HCT116 (cell line): ENCODE measurements around the gene ARSB. TPM values are rescaled to one million over a fixed set of nuclear protein-coding genes. Genes with fewer than 3 reads are reported as not detected.

Experiments
- ATAC-seq: fragments of 200-7000 bp; cut with Tn5 transposase; 2 replicates; pipeline ENCODE4 v1.9.1; 2020; ENCODE audit warnings: mild to moderate bottlenecking, moderate library complexity
- BruUV-seq: library from RNA; stranded (reverse); fragments of 400-500 nt; replicated peaks from 2 replicates; lab custom pipeline; 2021; lab: Mats Ljungman, UMichigan
- CTCF ChIA-PET: fragments of 300-600 bp; sonication (Branson Sonifier 250); formaldehyde crosslinking; loops from one replicate; lab custom pipeline; 2021; ENCODE audit warnings: antibody characterized with exemption; lab: Charles Lee
- POLR2A ChIA-PET: fragments of 300-600, 350-600 bp; sonication (Branson Sonifier 250); formaldehyde crosslinking; loops from one replicate; lab custom pipeline; 2021; ENCODE audit warnings: antibody characterized with exemption; lab: Charles Lee
- RAD21 ChIA-PET, 2 experiments: fragments of 300-600 bp; sonication (Branson Sonifier 250); formaldehyde crosslinking; loops; one replicate each; lab custom pipeline; 2023; ENCODE audit warnings: low total read pairs in 2 of 2; ENCODE audit not compliant: uncharacterized antibody in 2 of 2, unreplicated experiment in 2 of 2, low non-redundant PET in 1 of 2; lab: Charles Lee
- DNase-seq: peaks from one replicate; pipeline ENCODE4 v3.0.0-alpha.2; 2010; ENCODE audit warnings: low read depth, low spot score
- H2AFZ ChIP-seq: fragments of 200-600 bp; shearing (Covaris generic), sonication (generic); 2 replicates; pipeline ENCODE4 v1.6.1; 2017; ENCODE audit warnings: low read depth, mixed run types, mixed read lengths, antibody characterized with exemption, low read length; ENCODE audit not compliant: poor library complexity, severe bottlenecking
- H3K27ac ChIP-seq: 2 replicates; pipeline ENCODE4 v1.5.1; 2012; ENCODE audit warnings: low read depth, low read length
- H3K27me3 ChIP-seq: fragments of 200-600 bp; sonication (generic); 2 replicates; pipeline ENCODE4 v1.6.1; 2016; ENCODE audit warnings: mixed run types, low read length, mixed read lengths; ENCODE audit not compliant: insufficient read depth
- H3K36me3 ChIP-seq, 2 experiments: fragments of 200-500 bp in 1 of 2; fragments of 200-600 bp in 1 of 2; sonication (Bioruptor generic) in 1 of 2; sonication (generic) in 1 of 2; 2 replicates each; pipeline versions ENCODE4 v1.5.1 to v1.6.1; 2014 to 2016; ENCODE audit warnings: low read length in 2 of 2, inconsistent platforms in 1 of 2, mixed read lengths in 1 of 2, mixed run types in 1 of 2; ENCODE audit not compliant: insufficient read depth in 2 of 2, control insufficient read depth in 1 of 2
- H3K4me1 ChIP-seq, 2 experiments: fragments of 200-600 bp in 1 of 2; sonication (generic) in 1 of 2; 2 replicates each; pipeline versions ENCODE4 v1.5.1 to v1.6.1; 2012 to 2017; ENCODE audit warnings: low read length in 2 of 2, inconsistent platforms in 1 of 2, mild to moderate bottlenecking in 1 of 2, mixed read lengths in 1 of 2, mixed run types in 1 of 2, moderate library complexity in 1 of 2; ENCODE audit not compliant: insufficient read depth in 2 of 2, control insufficient read depth in 1 of 2
- H3K4me2 ChIP-seq: fragments of 200-600 bp; sonication (generic); 2 replicates; pipeline ENCODE4 v1.6.1; 2017; ENCODE audit warnings: mixed run types, low read length, mixed read lengths
- H3K4me3 ChIP-seq, 2 experiments: fragments of 200-600 bp in 1 of 2; sonication (generic) in 1 of 2; replicated peaks in 1 of 2; 2 replicates each; pipeline ENCODE4 v1.5.1; 2011 to 2016; ENCODE audit warnings: low read length in 2 of 2, control low read depth in 1 of 2, low read depth in 1 of 2, mild to moderate bottlenecking in 1 of 2, mixed read lengths in 1 of 2, mixed run types in 1 of 2
- H3K79me2 ChIP-seq: fragments of 200-600 bp; sonication (generic); 2 replicates; pipeline ENCODE4 v1.6.1; 2017; ENCODE audit warnings: mild to moderate bottlenecking, mixed run types, low read length, moderate library complexity, mixed read lengths; ENCODE audit not compliant: insufficient read depth
- H3K9ac ChIP-seq: fragments of 200-600 bp; sonication (generic); 2 replicates; pipeline ENCODE4 v1.6.1; 2016; ENCODE audit warnings: low read length, mixed read lengths
- H3K9me2 ChIP-seq: fragments of 200-600 bp; sonication (generic), shearing (Covaris generic); 2 replicates; pipeline ENCODE4 v1.6.1; 2017; ENCODE audit warnings: mixed run types, mild to moderate bottlenecking, moderate library complexity; ENCODE audit not compliant: insufficient read depth
- H3K9me3 ChIP-seq, 2 experiments: fragments of 200-500 bp in 1 of 2; fragments of 200-600 bp in 1 of 2; sonication (Bioruptor generic) in 1 of 2; sonication (generic) in 1 of 2; 2 replicates each; pipeline ENCODE4 v1.6.1; 2014 to 2017; ENCODE audit warnings: low read length in 2 of 2, mixed read lengths in 2 of 2, inconsistent platforms in 1 of 2, low read depth in 1 of 2, mild to moderate bottlenecking in 1 of 2, mixed run types in 1 of 2, moderate library complexity in 1 of 2; ENCODE audit not compliant: control insufficient read depth in 1 of 2, insufficient read depth in 1 of 2
- H4K20me1 ChIP-seq: fragments of 200-600 bp; sonication (generic), shearing (Covaris generic); 2 replicates; pipeline ENCODE4 v1.6.1; 2017; ENCODE audit warnings: mixed run types, mild to moderate bottlenecking, moderate library complexity; ENCODE audit not compliant: insufficient read depth
- ATF3 ChIP-seq: IDR thresholded peaks from 2 replicates; pipeline ENCODE4 v1.6.1; 2012
- CEBPB ChIP-seq: IDR thresholded peaks from 2 replicates; pipeline ENCODE4 v1.6.1; 2012; ENCODE audit warnings: low read depth
- CTCF ChIP-seq, 3 experiments: fragments of 200-600 bp in 1 of 3; sonication (generic) in 1 of 3; IDR thresholded peaks in 2 of 3; conservative IDR thresholded peaks in 1 of 3; 2 replicates each; pipeline ENCODE4 v1.5.1; 2012 to 2017; ENCODE audit warnings: low read depth in 2 of 3, low read length in 2 of 3, antibody characterized with exemption in 1 of 3, borderline replicate concordance in 1 of 3, control low read depth in 1 of 3, mild to moderate bottlenecking in 1 of 3, mixed read lengths in 1 of 3, mixed run types in 1 of 3, moderate library complexity in 1 of 3; ENCODE audit not compliant: insufficient read depth in 1 of 3
- EGR1 ChIP-seq: IDR thresholded peaks from 2 replicates; pipeline ENCODE4 v1.6.1; 2012; ENCODE audit warnings: low read depth
- ELF1 ChIP-seq: IDR thresholded peaks from 2 replicates; pipeline ENCODE4 v1.6.1; 2012; ENCODE audit warnings: low read depth, borderline replicate concordance
- JUND ChIP-seq: IDR thresholded peaks from 2 replicates; pipeline ENCODE4 v1.6.1; 2012
- POLR2A ChIP-seq: IDR thresholded peaks from 2 replicates; pipeline ENCODE4 v1.7.0; 2011; ENCODE audit warnings: borderline replicate concordance; ENCODE audit not compliant: insufficient read depth, insufficient read length; ENCODE audit errors: extremely low read depth
- RAD21 ChIP-seq: IDR thresholded peaks from 2 replicates; pipeline ENCODE4 v1.6.1; 2012; ENCODE audit warnings: low read depth, mild to moderate bottlenecking
- REST ChIP-seq: IDR thresholded peaks from 2 replicates; pipeline ENCODE4 v1.6.1; 2012; ENCODE audit warnings: low read depth
- SP1 ChIP-seq: IDR thresholded peaks from 2 replicates; pipeline ENCODE4 v1.6.1; 2012; ENCODE audit warnings: low read depth
- SRF ChIP-seq: IDR thresholded peaks from 2 replicates; pipeline ENCODE4 v1.6.1; 2012; ENCODE audit warnings: low read depth
- TCF7L2 ChIP-seq: IDR thresholded peaks from 2 replicates; pipeline ENCODE4 v1.7.0; 2011; ENCODE audit warnings: borderline replicate concordance, inconsistent platforms; ENCODE audit not compliant: insufficient read depth, insufficient read length; ENCODE audit errors: extremely low read depth
- YY1 ChIP-seq: IDR thresholded peaks from 2 replicates; pipeline ENCODE4 v1.6.1; 2011; ENCODE audit warnings: low read length, low read depth, moderate library complexity, mild to moderate bottlenecking; ENCODE audit not compliant: insufficient replicate concordance; ENCODE audit errors: extremely low read depth
- ZBTB33 ChIP-seq: IDR thresholded peaks from 2 replicates; pipeline ENCODE4 v1.6.1; 2011; ENCODE audit warnings: mild to moderate bottlenecking, low read length, moderate library complexity; ENCODE audit not compliant: insufficient replicate concordance; ENCODE audit errors: extremely low read depth
- ZFX ChIP-seq: fragments of 450-650 bp; IDR thresholded peaks from 2 replicates; pipeline ENCODE4 v1.6.1; 2017
- ZNF274 ChIP-seq: fragments of 200-500 bp; sonication (Bioruptor generic); IDR thresholded peaks from 2 replicates; pipeline ENCODE4 v1.6.1; 2014; ENCODE audit warnings: mild to moderate bottlenecking, low read depth, low read length, inconsistent platforms
- intact Hi-C: fragments of 100-400 bp; cut with micrococcal nuclease; formaldehyde crosslinking; loops from 2 replicates; pipeline ENCODE4 v1.10.0; 2022
- total RNA-seq: library from RNA; stranded (reverse); gene quantifications from one replicate; pipeline ENCODE4 v1.2.1, GENCODE V29; 2021; ENCODE audit not compliant: unreplicated experiment

ARSB gene
- total RNA-seq, 1 experiment from 2014 or later: 4.8 TPM

GRCh38 chr5:78923622-78923970, 61.5 kb downstream of the ARSB start:
- Histone ChIP-seq H3K4me1 (peaks cover 10 to 14% of the 10 kb centered on the region in 2 experiments), H4K20me1 (no peaks in the 10 kb centered on the region), H3K36me3 (no peaks in the 10 kb centered on the region), H3K9me3 (no peaks in the 10 kb centered on the region), H3K27ac (no peak overlapping the region), H3K27me3 (no peaks in the 10 kb centered on the region), H2AFZ (no peak overlapping the region), H3K9ac (no peak overlapping the region), H3K4me3 (no peak overlapping the region), H3K79me2 (no peaks in the 10 kb centered on the region), H3K4me2 (no peak overlapping the region), H3K9me2 (no peaks in the 10 kb centered on the region)
- ChIA-PET RAD21 (no interaction called here), CTCF (no interaction called here), POLR2A (no interaction called here)
- TF ChIP-seq TCF7L2 (no peak), CEBPB (no peak), EGR1 (no peak), JUND (no peak), CTCF (IDR thresholded peaks at IDR 0.05 in 2 of 3, conservative IDR thresholded peaks at IDR 0.05 in 1 of 3; ENCODE audit: borderline replicate concordance in 1 of 3, insufficient read depth in 1 of 3, low read depth in 2 of 3, low read length in 2 of 3) (no peak), ATF3 (no peak), SP1 (no peak), SRF (no peak), YY1 (no peak), ZBTB33 (no peak), ZNF274 (no peak), ZFX (no peak), POLR2A (no peak), RAD21 (no peak), ELF1 (no peak), REST (no peak)
- intact Hi-C loops: no loop called here
- no TSS peak for BruUV-seq
- ATAC-seq (no peak), DNase-seq (no peak)
